H1 (cell line): ENCODE data around the gene MRPL45. TPM values are rescaled to one million over a fixed set of nuclear protein-coding genes. Genes with fewer than 3 reads are reported as not detected.

ENCODE experiments used
- BCL11A ChIP-seq, 2 experiments: IDR thresholded peaks; one replicate each; pipeline ENCODE4 v1.6.1; 2011; ENCODE audit warnings: low read depth in 2 of 2, low read length in 2 of 2, mild to moderate bottlenecking in 2 of 2
- CTBP2 ChIP-seq: IDR thresholded peaks from 2 replicates; pipeline ENCODE4 v1.7.0; 2011; ENCODE audit warnings: borderline replicate concordance, mild to moderate bottlenecking, moderate library complexity, mixed read lengths, low read length; ENCODE audit not compliant: insufficient read depth, insufficient read length
- MAFK ChIP-seq: IDR thresholded peaks from 2 replicates; pipeline ENCODE4 v1.6.1; 2012; ENCODE audit warnings: low read depth, mild to moderate bottlenecking, improper control_type of control experiment, low read length
- RXRA ChIP-seq: IDR thresholded peaks from 2 replicates; pipeline ENCODE4 v1.6.1; 2011; ENCODE audit warnings: low read depth, mild to moderate bottlenecking, low read length, moderate library complexity; ENCODE audit not compliant: insufficient read depth
- SP1 ChIP-seq: IDR thresholded peaks from 2 replicates; pipeline ENCODE4 v1.6.1; 2011; ENCODE audit warnings: low read depth, low read length
- TCF12 ChIP-seq: IDR thresholded peaks from 2 replicates; pipeline ENCODE4 v1.6.1; 2011; ENCODE audit warnings: low read depth, mild to moderate bottlenecking, low read length
- YY1 ChIP-seq: IDR thresholded peaks from 2 replicates; pipeline ENCODE4 v1.6.1; 2011; ENCODE audit warnings: low read depth, mild to moderate bottlenecking, low read length
- polyA plus RNA-seq, 7 experiments: library from polyadenylated mRNA; depleted of rRNA in 3 of 7; stranded (reverse) in 5 of 7; unstranded in 2 of 7; fragments of >200 nt in 5 of 7; fragments of 200-250 nt in 2 of 7; gene quantifications; 1 replicate in 5 of 7; 2 replicates in 1 of 7; 4 replicates in 1 of 7; pipeline versions ENCODE4 v1.2.1 to v1.2.3, GENCODE V29; 2011 to 2013; ENCODE audit warnings: missing spikeins in 2 of 7, mixed read lengths in 2 of 7
- total RNA-seq: library from RNA; stranded (reverse); fragmentation: NEBNext Ultra II Directional; extraction: Animal tissue kit (Norgen Biotek cat#: 25700); gene quantifications from 2 replicates; pipeline ENCODE4 v1.2.1, GENCODE V29; 2021

The MRPL45 gene
- total and polyA plus RNA-seq, 2 of the 8 experiments (the other 6 are each of a cell fraction or from before 2014, with no cell fraction given) = 65.6 to 71.7 TPM

DNA sequence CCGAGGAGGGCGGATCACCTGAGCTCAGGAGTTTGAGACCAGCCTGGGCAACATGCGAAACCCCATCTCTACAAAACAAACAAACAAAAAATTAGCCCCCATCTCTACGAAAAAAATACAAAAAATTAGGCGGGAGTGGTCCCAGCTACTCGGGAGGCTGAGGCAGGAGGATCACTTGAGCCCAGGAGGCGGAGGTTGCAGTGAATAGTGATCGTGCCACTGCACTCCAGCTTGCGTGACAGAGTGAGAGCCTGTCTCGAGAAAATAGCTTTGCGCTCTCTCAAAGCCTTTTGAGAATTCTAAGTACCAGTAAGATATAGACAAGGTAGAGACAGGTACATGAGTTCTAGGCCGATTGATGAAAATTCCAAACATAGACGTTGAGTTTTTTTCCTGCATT, 56.7 kb downstream of the MRPL45 start (continued):
- no peak for TF ChIP-seq SP1
- no peak for TF ChIP-seq TCF12
- TF ChIP-seq BCL11A (IDR thresholded peaks at IDR 0.05; ENCODE audit: low read depth in 2 of 2, low read length in 2 of 2) = no peak
- no peak for TF ChIP-seq YY1
- TF ChIP-seq MAFK = no peak
- TF ChIP-seq RXRA = no peak
- TF ChIP-seq CTBP2 = no peak
